SU-DHL-6 (cell line): ENCODE data around the gene ECI2.

ENCODE experiments used
- CTCF ChIP-seq: fragments of 200-600 bp; sonication (generic); IDR thresholded peaks from one replicate; pipeline ENCODE4 v1.5.1; 2017; ENCODE audit warnings: antibody characterized with exemption, mild to moderate bottlenecking, low read length, moderate library complexity; ENCODE audit not compliant: insufficient read depth, poor library complexity, severe bottlenecking
- EZH2phosphoT487 ChIP-seq: fragments of 200-600 bp; sonication (generic), shearing (Covaris generic); conservative IDR thresholded peaks from 2 replicates; pipeline ENCODE4 v1.6.1; 2018; ENCODE audit warnings: mild to moderate bottlenecking, antibody characterized with exemption, low read length, moderate library complexity, mixed read lengths

DNA sequence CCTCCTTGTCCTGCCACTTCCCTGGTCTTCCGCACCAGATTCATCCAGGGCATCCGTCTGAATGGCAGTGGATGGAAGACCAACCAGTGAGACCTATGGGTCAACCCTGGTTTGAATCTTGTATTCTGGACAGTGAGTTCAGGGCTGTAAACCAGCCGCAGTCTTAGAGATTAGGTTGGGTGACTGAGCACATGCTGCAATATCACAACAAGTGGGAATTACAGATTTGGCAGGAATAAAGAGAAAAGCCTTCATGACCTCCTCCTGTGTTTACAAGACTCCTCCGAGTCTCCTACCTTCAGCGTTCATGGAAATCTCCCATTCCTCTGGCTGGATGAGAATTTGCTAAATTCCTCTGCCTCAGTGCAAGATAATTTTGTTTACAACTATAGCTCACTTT, 9.9 kb downstream of the ECI2 start:
- TF ChIP-seq EZH2phosphoT487 (no peak), CTCF (no peak)
